HepG2 (cell line): ENCODE measurements around the gene TP53I3. TPM values are rescaled to one million over a fixed set of nuclear protein-coding genes. Genes with fewer than 3 reads are reported as not detected.
A peak's percentile ranks its signal among the peaks of the same experiment; 100 is the strongest.

Source experiments
- EZH2 ChIP-seq: conservative IDR thresholded peaks from 2 replicates; pipeline ENCODE4 v1.6.1; 2012; ENCODE audit warnings: mild to moderate bottlenecking, low read depth, low read length, moderate library complexity
- FIP1L1 ChIP-seq: fragments of 200-400 bp; formaldehyde crosslinking; IDR thresholded peaks from 2 replicates; pipeline ENCODE4 v1.6.1; 2018; ENCODE audit warnings: low read depth, mild to moderate bottlenecking, low read length, moderate library complexity, borderline replicate concordance; ENCODE audit not compliant: insufficient read depth
- FOSL2 ChIP-seq: sonication (generic); formaldehyde crosslinking; IDR thresholded peaks from 2 replicates; pipeline ENCODE4 v1.4.0; 2020; ENCODE audit warnings: missing genetic modification reagents
- FOXA3 ChIP-seq: IDR thresholded peaks from 2 replicates; pipeline ENCODE4 v1.6.1; 2016; ENCODE audit warnings: missing genetic modification reagents, missing compliant biosample characterization
- NR3C1 ChIP-seq: sonication (generic); formaldehyde crosslinking; IDR thresholded peaks from 2 replicates; pipeline ENCODE4 v1.4.0; 2020; ENCODE audit warnings: missing genetic modification reagents
- PBX2 ChIP-seq: IDR thresholded peaks from 2 replicates; pipeline ENCODE4 v1.6.1; 2016; ENCODE audit warnings: control low read depth
- PBX3 ChIP-seq: sonication (generic); formaldehyde crosslinking; IDR thresholded peaks from 2 replicates; pipeline ENCODE4 v1.8.1; 2023; ENCODE audit warnings: missing genetic modification reagents, inconsistent platforms, borderline replicate concordance
- RFX1 ChIP-seq: fragments of 450-650 bp; IDR thresholded peaks from 2 replicates; pipeline ENCODE4 v1.6.1; 2017
- SRSF1 ChIP-seq: fragments of 200-400 bp; formaldehyde crosslinking; optimal IDR thresholded peaks from 2 replicates; pipeline ENCODE3; 2017; ENCODE audit warnings: mild to moderate bottlenecking, low read depth, low read length, moderate library complexity
- TFAP4 ChIP-seq: sonication (generic); IDR thresholded peaks from 2 replicates; pipeline ENCODE4 v1.6.1; 2016; ENCODE audit warnings: low read depth, borderline replicate concordance
- TFDP1 ChIP-seq: IDR thresholded peaks from 2 replicates; pipeline ENCODE4 v1.6.1; 2016; ENCODE audit warnings: missing compliant biosample characterization, missing genetic modification reagents, borderline replicate concordance
- ZBTB14 ChIP-seq: sonication (generic); formaldehyde crosslinking; IDR thresholded peaks from 2 replicates; pipeline ENCODE4 v1.4.0; 2020; ENCODE audit warnings: missing genetic modification reagents
- ZNF431 ChIP-seq: sonication (generic); formaldehyde crosslinking; IDR thresholded peaks from 2 replicates; pipeline ENCODE4 v1.9.0; 2022; ENCODE audit warnings: missing genetic modification reagents, low read depth, mild to moderate bottlenecking, borderline replicate concordance
- ZNF510 ChIP-seq: sonication (generic); formaldehyde crosslinking; IDR thresholded peaks from 2 replicates; pipeline ENCODE4 v1.4.0; 2020; ENCODE audit warnings: low read depth, mild to moderate bottlenecking, missing genetic modification reagents
- ZNF558 ChIP-seq: sonication (generic); formaldehyde crosslinking; IDR thresholded peaks from 2 replicates; pipeline ENCODE4 v1.9.0; 2022; ENCODE audit warnings: mild to moderate bottlenecking, missing genetic modification reagents, borderline replicate concordance
- ZNF574 ChIP-seq: sonication (generic); formaldehyde crosslinking; IDR thresholded peaks from 2 replicates; pipeline ENCODE4 v1.4.0; 2020; ENCODE audit warnings: missing genetic modification reagents
- ZNF598 ChIP-seq: sonication (generic); formaldehyde crosslinking; IDR thresholded peaks from 2 replicates; pipeline ENCODE4 v1.5.1; 2020; ENCODE audit warnings: mild to moderate bottlenecking, missing genetic modification reagents, borderline replicate concordance
- polyA plus RNA-seq, 8 experiments: library from polyadenylated mRNA; depleted of rRNA in 3 of 8; stranded (reverse) in 7 of 8; unstranded in 1 of 8; fragments of >200 nt; fragmentation: Illumina TruSeq in 4 of 8; extraction: Trizol in 4 of 8; gene quantifications; 2 replicates each; pipeline versions ENCODE4 v1.2.1 to v1.2.3, GENCODE V29; 2011 to 2016; ENCODE audit warnings: low read depth in 4 of 8, missing spikeins in 1 of 8, mixed read lengths in 1 of 8; ENCODE audit not compliant: insufficient read depth in 1 of 8
- total RNA-seq, 5 experiments: library from RNA; depleted of rRNA; stranded (reverse); fragments of >200 nt; fragmentation: Illumina TruSeq; extraction: Trizol; gene quantifications; 2 replicates each; pipeline ENCODE4 v1.2.3, GENCODE V29; 2016; ENCODE audit warnings: low read depth in 1 of 5

The TP53I3 gene
- total and polyA plus RNA-seq, 2 of the 13 experiments (the other 11 are each of a cell fraction or from before 2014, with no cell fraction given): 25.0 to 44.1 TPM

- TF ChIP-seq FIP1L1: peak; percentile 97
- TF ChIP-seq ZNF431: no peak
- no peak for TF ChIP-seq PBX3
- no peak for TF ChIP-seq TFDP1 (CRISPR knock-in tag)
- TF ChIP-seq FOSL2 (CRISPR knock-in tag): peak; percentile 80
- TF ChIP-seq EZH2: no peak
- peak; percentile 98 for TF ChIP-seq ZNF574 (CRISPR knock-in tag)
- no peak for TF ChIP-seq ZBTB14 (CRISPR knock-in tag)
- no peak; the same call in 1 of the 2 replicates for TF ChIP-seq ZNF558 (CRISPR knock-in tag)
- TF ChIP-seq ZNF598 (CRISPR knock-in tag): peak; percentile 96
- TF ChIP-seq TFAP4: peak; percentile 65; the same call in 1 of the 2 replicates
- TF ChIP-seq PBX2: peak; percentile 55; the same call in 1 of the 2 replicates
- peak; percentile 89 for TF ChIP-seq FOXA3 (CRISPR knock-in tag)
- peak; percentile 82 for TF ChIP-seq SRSF1
- TF ChIP-seq ZNF510 (CRISPR knock-in tag): peak; percentile 82; the same call in 1 of the 2 replicates
- no peak for TF ChIP-seq NR3C1 (CRISPR knock-in tag)
- no peak for TF ChIP-seq RFX1
Measured at GRCh38 chr2:24075915-24076848, 8.5 kb downstream of the TP53I3 start, which contains the start of gene SF3B6 (continued).
